Measurements from ENCODE around the gene ST6GALNAC5.

- TF ChIP-seq GATA2 (IDR thresholded peaks at IDR 0.05; ENCODE audit: low read depth, low read length) (no peak), GATA3 (IDR thresholded peaks at IDR 0.05; ENCODE audit: low read depth, low read length) (no peak)
Observed at GRCh38 chr1:77026640-77027039, 159.4 kb downstream of the ST6GALNAC5 start.
